Neuronal stem cell (in vitro differentiated cells): ENCODE measurements around the gene MCF2L2.
A peak's percentile ranks its signal among the peaks of the same experiment; 100 is the strongest.
"Not testable (repeated sequence)": the region's sequence is repeated elsewhere in the genome, so short reads cannot be mapped to it uniquely, and the experiment has no call there.

Source experiments
- DNase-seq: peaks from one replicate; pipeline ENCODE4 v3.0.0-alpha.2; 2013; ENCODE audit warnings: low spot score
- H2AFZ ChIP-seq: one replicate; pipeline ENCODE4 v1.6.1; 2013; ENCODE audit warnings: mild to moderate bottlenecking, low read length, inconsistent platforms
- H2AK5ac ChIP-seq: 2 replicates; pipeline ENCODE4 v1.6.1; 2013; ENCODE audit warnings: low read depth, mild to moderate bottlenecking, inconsistent platforms, low read length, moderate library complexity, mixed read lengths
- H2BK120ac ChIP-seq: 2 replicates; pipeline ENCODE4 v1.6.1; 2013; ENCODE audit warnings: low read depth, mild to moderate bottlenecking, inconsistent platforms, low read length, moderate library complexity, mixed read lengths
- H2BK12ac ChIP-seq: one replicate; pipeline ENCODE4 v1.6.1; 2013; ENCODE audit warnings: low read length, inconsistent platforms
- H2BK15ac ChIP-seq: 2 replicates; pipeline ENCODE4 v1.6.1; 2013; ENCODE audit warnings: mild to moderate bottlenecking, low read length, inconsistent platforms, mixed read lengths
- H2BK5ac ChIP-seq: one replicate; pipeline ENCODE4 v1.6.1; 2013; ENCODE audit warnings: inconsistent platforms, mild to moderate bottlenecking, low read length, moderate library complexity
- H3K14ac ChIP-seq: one replicate; pipeline ENCODE4 v1.6.1; 2013; ENCODE audit warnings: low read length, inconsistent platforms
- H3K18ac ChIP-seq: 2 replicates; pipeline ENCODE4 v1.6.1; 2013; ENCODE audit warnings: low read length, inconsistent platforms
- H3K23ac ChIP-seq: 2 replicates; pipeline ENCODE4 v1.6.1; 2013; ENCODE audit warnings: low read depth, mild to moderate bottlenecking, mixed read lengths, low read length, inconsistent platforms; ENCODE audit not compliant: poor library complexity
- H3K27ac ChIP-seq: replicated peaks from 3 replicates; pipeline ENCODE4 v1.5.1; 2013; ENCODE audit warnings: low read length, inconsistent platforms
- H3K27me3 ChIP-seq, 3 experiments: 2 replicates each; pipeline ENCODE4 v1.6.1; 2013; ENCODE audit warnings: low read length in 3 of 3, mild to moderate bottlenecking in 2 of 3, inconsistent platforms in 1 of 3, low read depth in 1 of 3, mixed read lengths in 1 of 3, moderate library complexity in 1 of 3; ENCODE audit not compliant: control insufficient read depth in 3 of 3, insufficient read depth in 3 of 3
- H3K36me3 ChIP-seq, 2 donors: replicated peaks in 1 of 2; 2 replicates each; pipeline ENCODE4 v1.6.1; 2013; ENCODE audit warnings: low read length in 2 of 2; ENCODE audit not compliant: control insufficient read depth in 2 of 2, insufficient read depth in 2 of 2
- H3K4ac ChIP-seq: 2 replicates; pipeline ENCODE4 v1.6.1; 2013; ENCODE audit warnings: inconsistent platforms, mild to moderate bottlenecking, low read length, moderate library complexity
- H3K4me1 ChIP-seq, 2 donors: 1 replicate in 1 of 2; 2 replicates in 1 of 2; pipeline ENCODE4 v1.6.1; 2013; ENCODE audit warnings: low read length in 2 of 2, low read depth in 1 of 2; ENCODE audit not compliant: control insufficient read depth in 2 of 2, insufficient read depth in 1 of 2
- H3K4me2 ChIP-seq: one replicate; pipeline ENCODE4 v1.6.1; 2013; ENCODE audit warnings: mild to moderate bottlenecking, low read length, inconsistent platforms; ENCODE audit not compliant: insufficient read depth, poor library complexity, severe bottlenecking
- H3K4me3 ChIP-seq, 2 donors: 2 replicates each; pipeline ENCODE4 v1.5.1; 2013; ENCODE audit warnings: low read length in 2 of 2, mild to moderate bottlenecking in 2 of 2, inconsistent platforms in 1 of 2, moderate library complexity in 1 of 2
- H3K79me1 ChIP-seq: one replicate; pipeline ENCODE4 v1.6.1; 2013; ENCODE audit warnings: low read depth, mild to moderate bottlenecking, inconsistent platforms, low read length, moderate library complexity
- H3K9ac ChIP-seq: one replicate; pipeline ENCODE4 v1.6.1; 2013; ENCODE audit warnings: mild to moderate bottlenecking, low read depth, low read length, inconsistent platforms; ENCODE audit not compliant: poor library complexity
- H3K9me3 ChIP-seq, 2 donors: replicated peaks in 1 of 2; 2 replicates each; pipeline versions ENCODE3 to v1.6.1; 2013; ENCODE audit warnings: low read length in 2 of 2, mild to moderate bottlenecking in 2 of 2, inconsistent platforms in 1 of 2, low read depth in 1 of 2, mixed read lengths in 1 of 2, moderate library complexity in 1 of 2; ENCODE audit not compliant: control insufficient read depth in 2 of 2, insufficient read depth in 1 of 2
- H4K8ac ChIP-seq: one replicate; pipeline ENCODE4 v1.6.1; 2013; ENCODE audit warnings: low read depth, mild to moderate bottlenecking, inconsistent platforms, low read length, moderate library complexity
- H4K91ac ChIP-seq: one replicate; pipeline ENCODE4 v1.6.1; 2013; ENCODE audit warnings: low read length, low read depth, mild to moderate bottlenecking, inconsistent platforms; ENCODE audit not compliant: poor library complexity
- WGBS, 2 donors: extraction: QIAGEN DNeasy Blood & Tissue Kit; methylation state at CpG; one replicate each; pipeline ENCODE4 v1.1.7; 2013; ENCODE audit warnings: missing lambda C conversion rate in 2 of 2, mixed read lengths in 1 of 2; ENCODE audit not compliant: insufficient read length in 2 of 2, insufficient replicate concordance in 1 of 2; ENCODE audit errors: extremely low coverage in 2 of 2; 5-methylcytosine and 5-hydroxymethylcytosine counted together

Gene MCF2L2

GRCh38 chr3:183172051-183172639 is 256.3 kb downstream of the MCF2L2 start:
- Histone ChIP-seq H3K27me3 (peaks cover 0 to 19% (median 0%) of the 10 kb centered on the region in 3 experiments), H2BK5ac (no peak overlapping the region), H3K9ac (no peak overlapping the region), H3K27ac (no peak overlapping the region), H2AFZ (no peak overlapping the region), H3K9me3 (no peaks in the 10 kb centered on the region), H3K36me3 (no peaks in the 10 kb centered on the region), H3K23ac (no peak overlapping the region), H2AK5ac (no peak overlapping the region), H4K91ac (no peak overlapping the region), H3K18ac (no peak overlapping the region), H3K79me1 (no peaks in the 10 kb centered on the region), H4K8ac (no peak overlapping the region), H2BK15ac (no peak overlapping the region), H2BK120ac (no peak overlapping the region), H3K4me2 (no peak overlapping the region), H3K4ac (no peak overlapping the region), H3K4me1 (peaks cover 0 to 3% of the 10 kb centered on the region in 2 donors), H2BK12ac (no peak overlapping the region), H3K14ac (no peak overlapping the region), H3K4me3 (no peak overlapping the region)
- DNase-seq, result no peak
- WGBS, 2 donors, result no CpG with 5 or more reads among the region's 5 CpGs

DNA sequence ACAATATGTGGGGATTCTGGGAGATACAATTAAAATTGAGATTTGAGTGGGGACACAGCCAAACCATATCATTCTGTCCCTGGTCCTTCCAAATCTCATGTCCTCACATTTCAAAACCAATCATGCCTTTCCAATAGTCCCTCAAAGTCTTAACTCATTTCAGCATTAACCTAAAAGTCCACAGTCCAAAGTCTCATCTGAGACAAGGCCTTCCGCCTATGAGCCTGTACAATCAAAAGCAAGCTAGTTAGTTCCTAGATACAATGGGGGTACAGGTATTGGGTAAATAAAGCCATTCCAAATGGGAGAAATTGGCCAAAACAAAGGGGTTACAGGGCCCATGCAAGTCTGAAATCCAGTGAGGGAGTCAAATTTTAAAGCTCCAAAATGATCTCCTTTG is 260.4 kb downstream of the MCF2L2 start:
- not testable (repeated sequence) for H3K23ac ChIP-seq, H2AFZ ChIP-seq, H3K4me1 ChIP-seq, H3K27ac ChIP-seq, H3K4ac ChIP-seq, H4K8ac ChIP-seq, H3K4me2 ChIP-seq, DNase-seq, H2BK15ac ChIP-seq, H4K91ac ChIP-seq, H3K4me3 ChIP-seq, H3K14ac ChIP-seq, H2AK5ac ChIP-seq, H3K9me3 ChIP-seq, H2BK5ac ChIP-seq, H3K79me1 ChIP-seq, H3K9ac ChIP-seq, H3K18ac ChIP-seq, H3K27me3 ChIP-seq, H2BK12ac ChIP-seq, H2BK120ac ChIP-seq, H3K36me3 ChIP-seq
- WGBS, 2 donors, result no CpG with 5 or more reads among the region's 1 CpG

GRCh38 chr3:183163563-183163962 is 264.9 kb downstream of the MCF2L2 start:
- no peak overlapping the region for H3K4ac ChIP-seq
- H3K27me3 ChIP-seq, result peaks cover 3 to 36% (median 16%) of the 10 kb centered on the region in 3 experiments
- H4K91ac ChIP-seq, result no peak overlapping the region
- no peak overlapping the region for H3K18ac ChIP-seq
- H2BK12ac ChIP-seq, result no peak overlapping the region
- H3K4me1 ChIP-seq, result peaks cover 0 to 17% of the 10 kb centered on the region in 2 donors
- no peak overlapping the region for H3K4me2 ChIP-seq
- H3K79me1 ChIP-seq, result no peaks in the 10 kb centered on the region
- H3K23ac ChIP-seq, result no peak overlapping the region
- H3K36me3 ChIP-seq, result no peaks in the 10 kb centered on the region
- H2BK120ac ChIP-seq, result no peak overlapping the region
- H3K9ac ChIP-seq, result no peak overlapping the region
- no peaks in the 10 kb centered on the region for H3K9me3 ChIP-seq
- no CpG with 5 or more reads among the region's 25 CpGs for WGBS, 2 donors
- H3K27ac ChIP-seq, result no peak overlapping the region
- H3K4me3 ChIP-seq, result no peak overlapping the region
- no peak overlapping the region for H2BK5ac ChIP-seq
- no peak for DNase-seq
- H2BK15ac ChIP-seq, result no peak overlapping the region
- no peak overlapping the region for H2AK5ac ChIP-seq
- H3K14ac ChIP-seq, result no peak overlapping the region
- H4K8ac ChIP-seq, result no peak overlapping the region
- H2AFZ ChIP-seq, result no peak overlapping the region

GRCh38 chr3:183161552-183162336 is 266.7 kb downstream of the MCF2L2 start:
- H3K79me1 ChIP-seq, result no peaks in the 10 kb centered on the region
- H3K27me3 ChIP-seq, result peaks cover 3 to 37% (median 16%) of the 10 kb centered on the region in 3 experiments
- no peak overlapping the region for H3K14ac ChIP-seq
- no peaks in the 10 kb centered on the region for H3K9me3 ChIP-seq
- H4K91ac ChIP-seq, result no peak overlapping the region
- no peak overlapping the region for H3K27ac ChIP-seq
- H4K8ac ChIP-seq, result no peak overlapping the region
- H3K18ac ChIP-seq, result no peak overlapping the region
- H3K36me3 ChIP-seq, result no peaks in the 10 kb centered on the region
- no CpG with 5 or more reads among the region's 25 CpGs for WGBS, 2 donors
- H2BK12ac ChIP-seq, result no peak overlapping the region
- DNase-seq, result no peak
- no peak overlapping the region for H2AK5ac ChIP-seq
- H3K23ac ChIP-seq, result no peak overlapping the region
- H3K4me3 ChIP-seq, result peak overlapping the region; percentile 24 to 83
- peak overlapping the region; percentile 90 for H3K4me2 ChIP-seq
- no peak overlapping the region for H2BK15ac ChIP-seq
- peaks cover 0 to 17% of the 10 kb centered on the region in 2 donors for H3K4me1 ChIP-seq
- peak overlapping the region; percentile 89 for H2AFZ ChIP-seq
- no peak overlapping the region for H3K9ac ChIP-seq
- H2BK5ac ChIP-seq, result no peak overlapping the region
- H3K4ac ChIP-seq, result no peak overlapping the region
- no peak overlapping the region for H2BK120ac ChIP-seq
